Smooth muscle cell (in vitro differentiated cells): Measurements from ENCODE around the gene LMO7. TPM values are rescaled to one million over a fixed set of nuclear protein-coding genes. Genes with fewer than 3 reads are reported as not detected.

ENCODE experiments used
- DNase-seq: peaks from one replicate; lab custom pipeline; 2025; ENCODE audit not compliant: unreplicated experiment; lab: John Stamatoyannopoulos, UW
- H2AFZ ChIP-seq: fragments of 200-600 bp; sonication (generic); 2 replicates; pipeline ENCODE4 v1.6.0; 2016; ENCODE audit warnings: antibody characterized with exemption, low read depth, mild to moderate bottlenecking
- H3F3A ChIP-seq: fragments of 200-600 bp; sonication (generic); 2 replicates; pipeline ENCODE4 v1.6.0; 2017; ENCODE audit warnings: antibody characterized with exemption, low read depth
- H3K27ac ChIP-seq: fragments of 200-600 bp; sonication (generic); 2 replicates; pipeline ENCODE4 v1.5.1; 2016; ENCODE audit warnings: low read depth, mild to moderate bottlenecking
- H3K27me3 ChIP-seq: fragments of 200-600 bp; sonication (generic); 2 replicates; pipeline ENCODE4 v1.6.1; 2016; ENCODE audit warnings: low read depth, mild to moderate bottlenecking
- H3K36me3 ChIP-seq: fragments of 200-600 bp; sonication (generic); 2 replicates; pipeline ENCODE4 v1.5.1; 2016; ENCODE audit warnings: low read depth
- H3K4me1 ChIP-seq: fragments of 200-600 bp; sonication (generic); 2 replicates; pipeline ENCODE4 v1.5.1; 2016; ENCODE audit warnings: low read depth
- H3K4me2 ChIP-seq: fragments of 200-600 bp; sonication (generic); 2 replicates; pipeline ENCODE4 v1.6.0; 2016; ENCODE audit warnings: mild to moderate bottlenecking
- H3K4me3 ChIP-seq: fragments of 200-600 bp; sonication (generic); 2 replicates; pipeline ENCODE4 v1.5.1; 2016; ENCODE audit warnings: mild to moderate bottlenecking
- H3K79me2 ChIP-seq: fragments of 200-600 bp; sonication (generic); 2 replicates; pipeline ENCODE4 v1.6.0; 2016; ENCODE audit warnings: low read depth, mild to moderate bottlenecking
- H3K9ac ChIP-seq: fragments of 200-600 bp; sonication (generic); 2 replicates; pipeline ENCODE4 v1.6.0; 2016; ENCODE audit warnings: low read depth
- H3K9me3 ChIP-seq: fragments of 200-600 bp; sonication (generic); replicated peaks from 2 replicates; pipeline ENCODE4 v1.5.1; 2016; ENCODE audit warnings: low read depth
- H4K20me1 ChIP-seq: fragments of 200-600 bp; sonication (generic); 2 replicates; pipeline ENCODE4 v1.6.0; 2016; ENCODE audit warnings: low read depth
- CTCF ChIP-seq: fragments of 200-600 bp; sonication (generic); IDR thresholded peaks from 2 replicates; pipeline ENCODE4 v1.5.1; 2017; ENCODE audit warnings: borderline replicate concordance, mild to moderate bottlenecking, antibody characterized with exemption; ENCODE audit not compliant: insufficient read depth, poor library complexity, severe bottlenecking
- WGBS: methylation state at CpG from one replicate; pipeline ENCODE4 v1.1.7; 2016; ENCODE audit warnings: low lambda C conversion rate; 5-methylcytosine and 5-hydroxymethylcytosine counted together
- polyA plus RNA-seq: library from polyadenylated mRNA; unstranded; fragments of >200 nt; fragmentation: Nextera tagmentation; extraction: Ambion mirVana; gene quantifications from 2 replicates; pipeline ENCODE4 v1.2.1, GENCODE V29; 2016
- total RNA-seq: library from RNA; depleted of rRNA; stranded (reverse); fragments of >200 nt; gene quantifications from 2 replicates; pipeline ENCODE4 v1.2.3, GENCODE V29; 2014

The LMO7 gene
- total and polyA plus RNA-seq, 2 experiments from 2014 or later, result 157 to 213 TPM

GRCh38 chr13:75621147-75621546, 15.0 kb upstream of the LMO7 start:
- H3K27me3 ChIP-seq, result no peaks in the 10 kb centered on the region
- no peak overlapping the region for H3K9ac ChIP-seq
- no peaks in the 10 kb centered on the region for H4K20me1 ChIP-seq
- 16% methylated on average over 2 of the region's 2 CpGs for WGBS
- H3K4me2 ChIP-seq, result peak overlapping the region; percentile 72
- no peak overlapping the region for H2AFZ ChIP-seq
- H3K9me3 ChIP-seq, result no peaks in the 10 kb centered on the region
- H3K4me3 ChIP-seq, result no peak overlapping the region
- no peaks in the 10 kb centered on the region for H3K36me3 ChIP-seq
- DNase-seq, result no peak
- H3K79me2 ChIP-seq, result peaks cover 8% of the 10 kb centered on the region
- no peaks in the 10 kb centered on the region for H3F3A ChIP-seq
- H3K4me1 ChIP-seq, result peaks cover 22% of the 10 kb centered on the region
- no peak for TF ChIP-seq CTCF
- H3K27ac ChIP-seq, result peak overlapping the region; percentile 47

GRCh38 chr13:75628801-75629200, 7.3 kb upstream of the LMO7 start:
- peaks cover 29% of the 10 kb centered on the region for H3K79me2 ChIP-seq
- TF ChIP-seq CTCF, result no peak
- no peak overlapping the region for H2AFZ ChIP-seq

GRCh38 chr13:75633285-75633684, 2.8 kb upstream of the LMO7 start:
- H3K4me3 ChIP-seq, result no peak overlapping the region
- peaks cover 14% of the 10 kb centered on the region for H4K20me1 ChIP-seq
- H3K27me3 ChIP-seq, result no peaks in the 10 kb centered on the region
- peaks cover 11% of the 10 kb centered on the region for H3K4me1 ChIP-seq
- H3F3A ChIP-seq, result peaks cover 29% of the 10 kb centered on the region
- H3K27ac ChIP-seq, result peak overlapping the region; percentile 90
- H2AFZ ChIP-seq, result no peak overlapping the region
- H3K36me3 ChIP-seq, result no peaks in the 10 kb centered on the region
- WGBS, result 3% methylated on average over 2 of the region's 2 CpGs
- H3K4me2 ChIP-seq, result peak overlapping the region; percentile 99
- peaks cover 41% of the 10 kb centered on the region for H3K79me2 ChIP-seq
- TF ChIP-seq CTCF, result no peak
- no peak overlapping the region for H3K9ac ChIP-seq
- no peaks in the 10 kb centered on the region for H3K9me3 ChIP-seq
- no peak for DNase-seq

More at GRCh38 chr13:75628801-75629200, 7.3 kb upstream of the LMO7 start:
- H3F3A ChIP-seq, result peaks cover 17% of the 10 kb centered on the region
- H3K27me3 ChIP-seq, result no peaks in the 10 kb centered on the region
- H3K36me3 ChIP-seq, result no peaks in the 10 kb centered on the region
- H3K27ac ChIP-seq, result peak overlapping the region; percentile 64
- no peak overlapping the region for H3K4me3 ChIP-seq
- H3K4me2 ChIP-seq, result no peak overlapping the region
- WGBS, result 54% methylated on average over 4 of the region's 4 CpGs
- H3K9me3 ChIP-seq, result no peaks in the 10 kb centered on the region
- DNase-seq, result no peak
- no peaks in the 10 kb centered on the region for H4K20me1 ChIP-seq
- no peak overlapping the region for H3K9ac ChIP-seq
- H3K4me1 ChIP-seq, result peaks cover 13% of the 10 kb centered on the region

GRCh38 chr13:75635101-75635827, 866 bp upstream of the LMO7 start:
- peaks cover 29% of the 10 kb centered on the region for H3F3A ChIP-seq
- H3K4me1 ChIP-seq, result peaks cover 12% of the 10 kb centered on the region
- H2AFZ ChIP-seq, result peak overlapping the region; percentile 40
- H3K27ac ChIP-seq, result peak overlapping the region; percentile 90
- peak overlapping the region; percentile 99 for H3K4me2 ChIP-seq
- no peaks in the 10 kb centered on the region for H3K9me3 ChIP-seq
- no peaks in the 10 kb centered on the region for H3K27me3 ChIP-seq
- H3K9ac ChIP-seq, result peak overlapping the region; percentile 75
- peaks cover 51% of the 10 kb centered on the region for H3K79me2 ChIP-seq
- H3K4me3 ChIP-seq, result peak overlapping the region; percentile 76
- no peak for DNase-seq
- H4K20me1 ChIP-seq, result peaks cover 34% of the 10 kb centered on the region
- no peaks in the 10 kb centered on the region for H3K36me3 ChIP-seq
- TF ChIP-seq CTCF, result no peak
- WGBS, result 13% methylated on average over 39 of the region's 49 CpGs
